Measurements from ENCODE around the gene KLHL13. TPM values are rescaled to one million over a fixed set of nuclear protein-coding genes. Genes with fewer than 3 reads are reported as not detected.

KLHL13 gene
- total and polyA plus RNA-seq, 10 of the 15 experiments (the other 5 are each of a cell fraction or from before 2014, with no cell fraction given) = 8.2 to 34.1 (median 13.8) TPM

- FAIRE-seq (no peak), ATAC-seq (no peak), DNase-seq (ENCODE audit: low read depth, low spot score) (no peak)
- H4K20me1 ChIP-seq (ENCODE audit: control insufficient read depth, insufficient read depth) = no peaks in the 10 kb centered on the region
- H3K9ac ChIP-seq (ENCODE audit: control insufficient read depth, insufficient read depth, low read length) = no peak overlapping the region
- WGBS (ENCODE audit: insufficient coverage, insufficient replicate concordance, low lambda C conversion rate, missing lambda C conversion rate) = 43% methylated on average over 18 of the region's 18 CpGs
- in situ Hi-C loops (cut with MboI) = no loop called here
- intact Hi-C loops (cut with micrococcal nuclease; ENCODE audit: unreplicated experiment) = no loop called here
- no peak overlapping the region for H3K27ac ChIP-seq (ENCODE audit: control insufficient read depth, insufficient read depth)
- ChIA-PET POLR2A (no interaction called here), CTCF (no interaction called here), RAD21 (ENCODE audit: unreplicated experiment) (no interaction called here), SMC1A (ENCODE audit: uncharacterized antibody, unreplicated experiment) (no interaction called here)
- H3K4me2 ChIP-seq (ENCODE audit: control insufficient read depth, insufficient read depth) = no peak overlapping the region
- TF ChIP-seq ZBED1 (IDR thresholded peaks at IDR 0.05; ENCODE audit: borderline replicate concordance) (no peak), CEBPZ (IDR thresholded peaks at IDR 0.05; ENCODE audit: low read depth, low read length) (no peak), POLR2AphosphoS2 (IDR thresholded peaks at IDR 0.05; ENCODE audit: low read depth, low read length) (no peak), MTA2 (IDR thresholded peaks at IDR 0.05; ENCODE audit: low read depth) (no peak), MTA3 (IDR thresholded peaks at IDR 0.05; ENCODE audit: borderline replicate concordance, low read length) (no peak), IKZF2 (IDR thresholded peaks at IDR 0.05) (no peak), PAX8 (IDR thresholded peaks at IDR 0.05) (no peak), RBBP5 (conservative IDR thresholded peaks at IDR 0.05) (no peak), ZNF622 (IDR thresholded peaks at IDR 0.05) (no peak), ESRRA (IDR thresholded peaks at IDR 0.05; ENCODE audit: low read length) (no peak), SIN3A (IDR thresholded peaks at IDR 0.05; ENCODE audit: low read depth, low read length) (no peak), MEF2B (IDR thresholded peaks at IDR 0.05; ENCODE audit: partially characterized antibody, poor library complexity, severe bottlenecking) (no peak), ZZZ3 (IDR thresholded peaks at IDR 0.05; ENCODE audit: control insufficient read depth, insufficient read length, low read depth) (no peak), NRF1 (conservative IDR thresholded peaks at IDR 0.05; ENCODE audit: low read depth, low read length) (no peak), CREM (IDR thresholded peaks at IDR 0.05; ENCODE audit: low read depth) (no peak), SP1 (IDR thresholded peaks at IDR 0.05; ENCODE audit: low read depth, low read length) (no peak)
- TF ChIP-seq, protein P1, sequence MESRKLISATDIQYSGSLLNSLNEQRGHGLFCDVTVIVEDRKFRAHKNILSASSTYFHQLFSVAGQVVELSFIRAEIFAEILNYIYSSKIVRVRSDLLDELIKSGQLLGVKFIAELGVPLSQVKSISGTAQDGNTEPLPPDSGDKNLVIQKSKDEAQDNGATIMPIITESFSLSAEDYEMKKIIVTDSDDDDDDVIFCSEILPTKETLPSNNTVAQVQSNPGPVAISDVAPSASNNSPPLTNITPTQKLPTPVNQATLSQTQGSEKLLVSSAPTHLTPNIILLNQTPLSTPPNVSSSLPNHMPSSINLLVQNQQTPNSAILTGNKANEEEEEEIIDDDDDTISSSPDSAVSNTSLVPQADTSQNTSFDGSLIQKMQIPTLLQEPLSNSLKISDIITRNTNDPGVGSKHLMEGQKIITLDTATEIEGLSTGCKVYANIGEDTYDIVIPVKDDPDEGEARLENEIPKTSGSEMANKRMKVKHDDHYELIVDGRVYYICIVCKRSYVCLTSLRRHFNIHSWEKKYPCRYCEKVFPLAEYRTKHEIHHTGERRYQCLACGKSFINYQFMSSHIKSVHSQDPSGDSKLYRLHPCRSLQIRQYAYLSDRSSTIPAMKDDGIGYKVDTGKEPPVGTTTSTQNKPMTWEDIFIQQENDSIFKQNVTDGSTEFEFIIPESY (IDR thresholded peaks at IDR 0.05) = no peak
- H3K27me3 ChIP-seq (replicated peaks in 1 of 2; ENCODE audit: control insufficient read depth in 2 of 2, insufficient read depth in 2 of 2, low read length in 1 of 2) = no peaks in the 10 kb centered on the region
- no peaks in the 10 kb centered on the region for H3K79me2 ChIP-seq (ENCODE audit: control insufficient read depth, insufficient read depth, low read length)
- no peaks in the 10 kb centered on the region for H3K4me1 ChIP-seq (ENCODE audit: control insufficient read depth, insufficient read depth, low read length)
- H3K9me3 ChIP-seq (replicated peaks; ENCODE audit: control insufficient read depth, insufficient read depth, low read length) = no peaks in the 10 kb centered on the region
- no peak overlapping the region for H2AFZ ChIP-seq (ENCODE audit: control insufficient read depth, low read depth, low read length)
- H3K4me3 ChIP-seq = no peak overlapping the region
- BruUV-seq (replicated peaks) = no TSS peak
- no peaks in the 10 kb centered on the region for H3K36me3 ChIP-seq (ENCODE audit: control insufficient read depth in 2 of 2, insufficient read depth in 2 of 2, low read length in 1 of 2)
These were observed 12.1 kb upstream of the KLHL13 start for GRCh38 chrX:118128724-118129123.

All from GM12878 (cell line).